LoVo (cell line): ENCODE results near the gene GRAMD4.

Experiments used
- DNase-seq: peaks from one replicate; pipeline ENCODE4 v3.0.0-alpha.2; 2016; ENCODE audit warnings: low spot score

The GRAMD4 gene

GRCh38 chr22:46693634-46694415, 73.6 kb downstream of the GRAMD4 start:
- no peak for DNase-seq

GRCh38 chr22:46694416-46695170, 74.4 kb downstream of the GRAMD4 start:
- no peak for DNase-seq

GRCh38 chr22:46695346-46696228, 75.4 kb downstream of the GRAMD4 start:
- DNase-seq: no peak

- no peak for DNase-seq
Observed at GRCh38 chr22:46696229-46696518, 76.0 kb downstream of the GRAMD4 start.

GRCh38 chr22:46696614-46697013, 76.4 kb downstream of the GRAMD4 start:
- DNase-seq: no peak

GRCh38 chr22:46697811-46698515, 77.8 kb downstream of the GRAMD4 start:
- no peak for DNase-seq

GRCh38 chr22:46699091-46699490, 78.9 kb downstream of the GRAMD4 start:
- DNase-seq: no peak

- DNase-seq: no peak
Observed at GRCh38 chr22:46701262-46701661, 81.1 kb downstream of the GRAMD4 start.

- DNase-seq: no peak
Observed at GRCh38 chr22:46703171-46703995, 83.2 kb downstream of the GRAMD4 start.

- no peak for DNase-seq
Observed at GRCh38 chr22:46703996-46704370, 83.8 kb downstream of the GRAMD4 start.

- DNase-seq: no peak
Observed at GRCh38 chr22:46706060-46706459, 85.9 kb downstream of the GRAMD4 start.

- no peak for DNase-seq
Observed at GRCh38 chr22:46707305-46707704, 87.1 kb downstream of the GRAMD4 start.

- no peak for DNase-seq
Observed at GRCh38 chr22:46707827-46708570, 87.8 kb downstream of the GRAMD4 start.

GRCh38 chr22:46708766-46709330, 88.7 kb downstream of the GRAMD4 start:
- no peak for DNase-seq

- DNase-seq: no peak
Observed at GRCh38 chr22:46710806-46711205, 90.6 kb downstream of the GRAMD4 start.

GRCh38 chr22:46712288-46712687, 92.1 kb downstream of the GRAMD4 start:
- no peak for DNase-seq

- no peak for DNase-seq
Observed at GRCh38 chr22:46714550-46714949, 94.4 kb downstream of the GRAMD4 start.

GRCh38 chr22:46719921-46720320, 99.7 kb downstream of the GRAMD4 start:
- DNase-seq: no peak

GRCh38 chr22:46721501-46722085, 101.4 kb downstream of the GRAMD4 start:
- DNase-seq: no peak

GRCh38 chr22:46723882-46724281, 103.7 kb downstream of the GRAMD4 start:
- no peak for DNase-seq
